Gastrocnemius medialis (tissue), 4 donors: Measurements from ENCODE around the gene CCDC188.

Source experiments
- CTCF ChIP-seq, 5 experiments: fragments of 450-650 bp in 3 of 5; fragments of 200-600 bp in 2 of 5; sonication (generic) in 2 of 5; IDR thresholded peaks in 4 of 5; conservative IDR thresholded peaks in 1 of 5; 1 replicate in 4 of 5; 2 replicates in 1 of 5; pipeline ENCODE4 v1.5.1; 2016 to 2019; ENCODE audit warnings: antibody characterized with exemption in 5 of 5, mild to moderate bottlenecking in 3 of 5, moderate library complexity in 3 of 5
- POLR2A ChIP-seq, 2 donors: fragments of 450-650 bp; IDR thresholded peaks; one replicate each; pipeline ENCODE4 v1.6.1; 2017; ENCODE audit warnings: antibody characterized with exemption in 2 of 2, mild to moderate bottlenecking in 2 of 2, moderate library complexity in 2 of 2

DNA sequence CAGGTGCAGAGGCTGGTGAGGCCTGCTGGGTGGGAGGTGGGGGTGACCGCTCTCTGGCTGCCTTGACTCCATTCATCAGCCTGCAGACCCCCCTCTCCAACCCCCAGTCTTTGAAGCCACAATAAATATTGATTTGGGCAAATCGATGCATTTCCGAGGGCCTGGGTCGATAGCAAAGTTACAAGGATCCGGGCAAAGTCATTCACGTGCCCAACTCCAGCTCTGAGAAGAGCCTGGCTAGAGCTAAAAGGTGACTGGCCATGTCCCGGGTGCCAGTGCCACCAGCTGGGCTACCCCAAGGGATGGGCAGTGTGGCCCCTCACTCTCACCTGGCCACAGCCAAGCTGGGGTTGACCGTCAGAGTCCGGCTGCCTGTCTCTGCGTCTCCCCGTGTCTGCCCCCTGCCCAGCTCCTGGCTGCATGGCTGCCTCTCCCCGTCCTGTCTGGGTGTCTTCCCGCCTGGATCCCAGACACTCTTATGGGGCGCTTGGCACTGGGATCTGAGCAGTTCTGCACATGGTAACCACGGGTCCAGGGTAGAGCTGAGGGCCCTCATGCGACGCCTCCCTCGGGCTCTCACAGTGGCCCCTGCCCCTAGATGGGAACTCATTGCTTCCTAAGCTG is 46.7 kb upstream of the CCDC188 start:
- TF ChIP-seq CTCF (IDR thresholded peaks at IDR 0.05 in 4 of 5, conservative IDR thresholded peaks at IDR 0.05 in 1 of 5) (no peak), POLR2A (IDR thresholded peaks at IDR 0.05) (no peak)
